ENCODE data around the gene SDC3. TPM values are rescaled to one million over a fixed set of nuclear protein-coding genes. Genes with fewer than 3 reads are reported as not detected.

SDC3 gene
- polyA plus RNA-seq, 1 experiment, result 18.0 TPM

GRCh38 chr1:30839827-30840359 is 68.7 kb downstream of the SDC3 start:
- no peak for TF ChIP-seq CTCF (IDR thresholded peaks at IDR 0.05; ENCODE audit: insufficient read depth, low read depth, low read length)
- POLR2A ChIA-PET, result no interaction called here
- Histone ChIP-seq H3K27me3 (ENCODE audit: control insufficient read depth, insufficient read depth, low read length) (peaks cover 16% of the 10 kb centered on the region), H3K4me3 (ENCODE audit: low read depth, low read length) (no peak overlapping the region), H3K36me3 (ENCODE audit: control insufficient read depth, insufficient read depth, low read length) (no peaks in the 10 kb centered on the region)
- no peak for DNase-seq (ENCODE audit: low read depth)
- CTCF ChIA-PET, result interaction anchor here (0.7 kb wide), 1 partner anchor 15 kb away, joined by 4 read pairs; no protein-coding TSS in a partner anchor

- H3K27me3 ChIP-seq (ENCODE audit: control insufficient read depth, insufficient read depth, low read length), result peaks cover 16% of the 10 kb centered on the region
- H3K36me3 ChIP-seq (ENCODE audit: control insufficient read depth, insufficient read depth, low read length), result no peaks in the 10 kb centered on the region
- TF ChIP-seq CTCF (IDR thresholded peaks at IDR 0.05; ENCODE audit: insufficient read depth, low read depth, low read length), result no peak
- DNase-seq (ENCODE audit: low read depth), result no peak
- ChIA-PET CTCF (no interaction called here), POLR2A (no interaction called here)
- H3K4me3 ChIP-seq (ENCODE audit: low read depth, low read length), result no peak overlapping the region
Measured at GRCh38 chr1:30838996-30839395, 69.6 kb downstream of the SDC3 start.

- Histone ChIP-seq H3K27me3 (ENCODE audit: control insufficient read depth, insufficient read depth, low read length) (peaks cover 11% of the 10 kb centered on the region), H3K4me3 (ENCODE audit: low read depth, low read length) (no peak overlapping the region), H3K36me3 (ENCODE audit: control insufficient read depth, insufficient read depth, low read length) (no peaks in the 10 kb centered on the region)
- TF ChIP-seq CTCF (IDR thresholded peaks at IDR 0.05; ENCODE audit: insufficient read depth, low read depth, low read length), result no peak
- no peak for DNase-seq (ENCODE audit: low read depth)
- POLR2A ChIA-PET, result no interaction called here
- CTCF ChIA-PET, result no interaction called here
Measured at GRCh38 chr1:30837653-30838052, 70.9 kb downstream of the SDC3 start.

GRCh38 chr1:30834253-30834652 is 74.3 kb downstream of the SDC3 start:
- ChIA-PET POLR2A (no interaction called here), CTCF (no interaction called here)
- no peak for TF ChIP-seq CTCF (IDR thresholded peaks at IDR 0.05; ENCODE audit: insufficient read depth, low read depth, low read length)
- Histone ChIP-seq H3K27me3 (ENCODE audit: control insufficient read depth, insufficient read depth, low read length) (peaks cover 4% of the 10 kb centered on the region), H3K36me3 (ENCODE audit: control insufficient read depth, insufficient read depth, low read length) (no peaks in the 10 kb centered on the region), H3K4me3 (ENCODE audit: low read depth, low read length) (no peak overlapping the region)
- no peak for DNase-seq (ENCODE audit: low read depth)

DNA sequence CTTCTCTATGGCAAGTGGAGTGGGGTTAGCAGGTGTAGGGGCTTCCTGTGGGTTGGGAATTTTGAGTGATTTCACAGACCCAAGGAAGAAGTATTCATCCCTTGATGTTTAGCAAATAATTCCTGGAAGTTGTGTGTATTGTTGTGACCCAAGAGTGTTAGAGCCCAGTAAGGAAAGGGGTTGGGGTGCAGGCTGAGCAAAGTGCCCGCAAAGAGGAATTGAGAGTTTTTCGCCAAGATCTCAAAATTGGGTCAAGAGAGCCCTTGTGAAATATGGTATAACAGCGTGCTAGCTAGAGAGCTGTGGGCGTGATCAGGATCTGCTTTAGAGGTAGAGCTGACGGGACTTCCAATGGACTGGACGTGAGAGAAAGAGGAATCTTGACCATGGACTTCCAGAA is 78.0 kb downstream of the SDC3 start:
- Histone ChIP-seq H3K36me3 (ENCODE audit: control insufficient read depth, insufficient read depth, low read length) (no peaks in the 10 kb centered on the region), H3K27me3 (ENCODE audit: control insufficient read depth, insufficient read depth, low read length) (peaks cover 1% of the 10 kb centered on the region), H3K4me3 (ENCODE audit: low read depth, low read length) (no peak overlapping the region)
- DNase-seq (ENCODE audit: low read depth), result no peak
- TF ChIP-seq CTCF (IDR thresholded peaks at IDR 0.05; ENCODE audit: insufficient read depth, low read depth, low read length), result no peak
- ChIA-PET POLR2A (no interaction called here), CTCF (interaction anchor here (1.7 kb wide), 1 partner anchor 80 kb away, joined by 4 read pairs; no protein-coding TSS in a partner anchor)
